Uterus (tissue), 4 donors: ENCODE results near the gene PROC. TPM values are rescaled to one million over a fixed set of nuclear protein-coding genes. Genes with fewer than 3 reads are reported as not detected.

ENCODE experiments used
- DNase-seq, 2 donors: peaks; one replicate each; pipeline ENCODE4 v3.0.0-alpha.2; 2019 to 2020
- H3K27ac ChIP-seq, 2 donors: fragments of 200-600 bp; sonication (generic); 1 replicate in 1 of 2; 2 replicates in 1 of 2; pipeline ENCODE4 v1.5.1; 2016 to 2018
- H3K27me3 ChIP-seq, 2 donors: fragments of 200-600 bp; sonication (generic); one replicate each; pipeline ENCODE4 v1.5.1; 2018 to 2019; ENCODE audit warnings: control low read depth in 1 of 2
- H3K36me3 ChIP-seq, 2 donors: fragments of 200-600 bp; sonication (generic); one replicate each; pipeline ENCODE4 v1.5.1; 2019; ENCODE audit warnings: control low read depth in 1 of 2
- H3K4me1 ChIP-seq, 2 donors: fragments of 200-600 bp; sonication (generic); one replicate each; pipeline ENCODE4 v1.5.1; 2018 to 2019; ENCODE audit warnings: control low read depth in 1 of 2
- H3K4me3 ChIP-seq, 2 donors: fragments of 200-600 bp; sonication (generic); 1 replicate in 1 of 2; 2 replicates in 1 of 2; pipeline ENCODE4 v1.5.1; 2018 to 2019; ENCODE audit warnings: mild to moderate bottlenecking in 1 of 2
- H3K9me3 ChIP-seq, 2 donors: fragments of 200-600 bp; sonication (generic); one replicate each; pipeline ENCODE4 v1.5.1; 2019; ENCODE audit warnings: control low read depth in 1 of 2
- POLR2A ChIP-seq, 2 donors: fragments of 450-650 bp; IDR thresholded peaks; one replicate each; pipeline ENCODE4 v1.6.1; 2016; ENCODE audit warnings: antibody characterized with exemption in 2 of 2, mild to moderate bottlenecking in 1 of 2, moderate library complexity in 1 of 2
- intact Hi-C: fragments of 100-400 bp; cut with DNase I; formaldehyde crosslinking; loops from one replicate; pipeline ENCODE4 v1.15.1; 2023; ENCODE audit warnings: low total_unique reads
- total RNA-seq, 4 donors: library from RNA; depleted of rRNA in 3 of 4; stranded (reverse); fragments of >200 nt in 3 of 4; gene quantifications; one replicate each; pipeline versions ENCODE4 v1.1.0 to v1.2.4, GENCODE V29; 2014 to 2023
- TF ChIP-seq, protein P1 (sequence below), 4 experiments: fragments of 200-600 bp in 2 of 4; fragments of 450-650 bp in 2 of 4; sonication (generic) in 2 of 4; IDR thresholded peaks; one replicate each; pipeline ENCODE4 v1.5.1; 2016 to 2019; ENCODE audit warnings: antibody characterized with exemption in 4 of 4, mild to moderate bottlenecking in 2 of 4, moderate library complexity in 1 of 4
- donor health status: DM: yes; HTN: yes; CAD: no.

Gene PROC
- total RNA-seq, 4 donors from 2014 or later: 0.21 TPM; not detected in 3

DNA sequence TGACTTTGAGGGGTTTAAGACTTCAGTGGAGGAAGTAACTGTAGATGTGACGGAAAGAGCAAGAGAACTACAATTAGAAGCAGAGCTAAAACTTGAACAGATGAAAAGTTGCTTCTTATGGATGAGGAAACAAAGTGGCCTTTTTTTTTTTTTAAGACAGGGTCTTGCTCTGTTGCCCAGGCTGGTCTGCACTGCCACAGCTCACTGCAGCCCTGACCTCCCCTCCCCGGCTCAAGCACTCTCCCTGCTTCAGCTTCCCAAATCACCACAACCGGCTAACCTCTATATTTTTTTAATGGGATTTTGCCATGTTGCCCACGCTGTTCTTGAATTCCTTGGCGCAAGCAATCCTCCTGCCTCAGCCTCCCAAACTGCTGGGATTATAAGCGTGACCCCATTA lies 33.7 kb upstream of the PROC start:
- Histone ChIP-seq H3K4me3 (no peak overlapping the region), H3K9me3 (no peaks in the 10 kb centered on the region), H3K27me3 (no peaks in the 10 kb centered on the region), H3K36me3 (no peaks in the 10 kb centered on the region), H3K27ac (no peak overlapping the region), H3K4me1 (peaks cover 0 to 5% of the 10 kb centered on the region in 2 donors)
- DNase-seq: no peak
- TF ChIP-seq, protein P1, sequence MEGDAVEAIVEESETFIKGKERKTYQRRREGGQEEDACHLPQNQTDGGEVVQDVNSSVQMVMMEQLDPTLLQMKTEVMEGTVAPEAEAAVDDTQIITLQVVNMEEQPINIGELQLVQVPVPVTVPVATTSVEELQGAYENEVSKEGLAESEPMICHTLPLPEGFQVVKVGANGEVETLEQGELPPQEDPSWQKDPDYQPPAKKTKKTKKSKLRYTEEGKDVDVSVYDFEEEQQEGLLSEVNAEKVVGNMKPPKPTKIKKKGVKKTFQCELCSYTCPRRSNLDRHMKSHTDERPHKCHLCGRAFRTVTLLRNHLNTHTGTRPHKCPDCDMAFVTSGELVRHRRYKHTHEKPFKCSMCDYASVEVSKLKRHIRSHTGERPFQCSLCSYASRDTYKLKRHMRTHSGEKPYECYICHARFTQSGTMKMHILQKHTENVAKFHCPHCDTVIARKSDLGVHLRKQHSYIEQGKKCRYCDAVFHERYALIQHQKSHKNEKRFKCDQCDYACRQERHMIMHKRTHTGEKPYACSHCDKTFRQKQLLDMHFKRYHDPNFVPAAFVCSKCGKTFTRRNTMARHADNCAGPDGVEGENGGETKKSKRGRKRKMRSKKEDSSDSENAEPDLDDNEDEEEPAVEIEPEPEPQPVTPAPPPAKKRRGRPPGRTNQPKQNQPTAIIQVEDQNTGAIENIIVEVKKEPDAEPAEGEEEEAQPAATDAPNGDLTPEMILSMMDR (IDR thresholded peaks at IDR 0.05): no peak
- TF ChIP-seq POLR2A (IDR thresholded peaks at IDR 0.05): no peak
- intact Hi-C loops: no loop called here

DNA sequence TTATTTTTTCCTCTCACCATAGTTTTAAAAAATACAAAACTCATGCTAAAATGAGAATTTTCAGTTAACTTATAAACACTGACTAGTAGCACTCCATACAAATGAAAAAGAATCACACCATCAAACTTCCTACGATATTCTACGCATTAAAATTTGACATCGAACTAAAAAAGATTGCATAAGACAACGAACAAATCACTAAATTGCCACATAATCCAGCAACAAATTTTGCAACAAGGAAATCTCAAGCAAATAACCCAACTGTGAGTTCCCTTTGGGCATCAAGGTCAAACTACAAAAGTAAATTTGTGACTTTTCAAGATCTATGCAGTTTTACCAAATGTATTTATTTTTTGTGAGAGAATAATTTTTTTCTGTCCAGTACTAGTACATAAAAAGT lies 32.0 kb upstream of the PROC start:
- Histone ChIP-seq H3K27me3 (no peaks in the 10 kb centered on the region), H3K36me3 (no peaks in the 10 kb centered on the region), H3K4me3 (peak overlapping the region in 1 of 2 donors; percentile 100), H3K9me3 (no peaks in the 10 kb centered on the region), H3K4me1 (peaks cover 0 to 5% of the 10 kb centered on the region in 2 donors), H3K27ac (peak overlapping the region in 1 of 2 donors; percentile 97)
- intact Hi-C loops: no loop called here
- no peak for DNase-seq
- TF ChIP-seq, protein P1 (IDR thresholded peaks at IDR 0.05): no peak
- no peak for TF ChIP-seq POLR2A (IDR thresholded peaks at IDR 0.05)

DNA sequence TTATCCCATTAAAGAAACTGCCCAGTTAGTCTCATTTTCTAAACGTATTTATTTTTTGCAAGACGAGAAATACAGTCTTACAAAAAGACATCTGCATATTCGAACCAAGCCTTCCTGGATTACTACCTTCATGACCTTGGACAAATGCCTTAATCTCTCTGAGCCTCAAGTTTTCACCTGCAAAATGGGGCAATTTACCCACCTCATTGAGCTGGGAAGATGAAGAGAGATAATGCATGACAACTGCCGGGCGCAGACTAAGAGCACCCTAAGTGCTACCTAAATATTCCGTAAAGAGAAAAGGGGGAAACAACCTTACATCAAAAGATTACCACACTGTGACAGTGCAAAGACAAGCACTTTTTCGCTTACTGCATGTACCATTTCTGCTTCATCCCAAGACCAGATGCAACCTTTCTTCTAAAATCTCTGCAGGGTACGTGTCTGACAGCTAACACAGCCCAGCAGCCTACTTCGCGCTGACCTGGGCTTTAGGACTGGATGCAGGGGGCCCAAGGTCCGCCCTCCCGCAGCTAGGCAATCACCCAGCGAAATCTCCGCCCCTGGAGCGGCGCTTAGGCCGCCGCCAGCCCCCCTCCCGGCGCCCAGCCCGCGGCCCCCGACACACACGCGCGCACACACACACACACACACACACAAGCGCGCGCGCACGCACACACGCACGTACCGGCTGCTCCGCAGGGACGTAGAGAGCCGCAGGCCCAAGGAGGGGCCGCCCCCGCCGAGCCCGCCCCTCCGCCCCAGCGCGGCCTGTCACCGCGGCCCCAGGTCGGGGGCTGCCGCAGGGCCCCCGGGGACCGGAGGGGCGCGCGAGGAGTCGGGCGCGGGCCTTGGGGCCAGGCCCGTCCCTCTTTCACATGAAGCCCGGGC lies 31.2 kb upstream of the PROC start:
- Histone ChIP-seq H3K27me3 (no peaks in the 10 kb centered on the region), H3K4me3 (peak overlapping the region; percentile 59 to 100), H3K4me1 (peaks cover 0 to 5% of the 10 kb centered on the region in 2 donors), H3K27ac (peak overlapping the region; percentile 97 to 100), H3K9me3 (no peaks in the 10 kb centered on the region), H3K36me3 (no peaks in the 10 kb centered on the region)
- intact Hi-C loops: no loop called here
- DNase-seq: peak; percentile 79 to 82
- TF ChIP-seq POLR2A (IDR thresholded peaks at IDR 0.05): no peak
- TF ChIP-seq, protein P1 (IDR thresholded peaks at IDR 0.05): peak in 1 of 4 experiments; percentile 5

DNA sequence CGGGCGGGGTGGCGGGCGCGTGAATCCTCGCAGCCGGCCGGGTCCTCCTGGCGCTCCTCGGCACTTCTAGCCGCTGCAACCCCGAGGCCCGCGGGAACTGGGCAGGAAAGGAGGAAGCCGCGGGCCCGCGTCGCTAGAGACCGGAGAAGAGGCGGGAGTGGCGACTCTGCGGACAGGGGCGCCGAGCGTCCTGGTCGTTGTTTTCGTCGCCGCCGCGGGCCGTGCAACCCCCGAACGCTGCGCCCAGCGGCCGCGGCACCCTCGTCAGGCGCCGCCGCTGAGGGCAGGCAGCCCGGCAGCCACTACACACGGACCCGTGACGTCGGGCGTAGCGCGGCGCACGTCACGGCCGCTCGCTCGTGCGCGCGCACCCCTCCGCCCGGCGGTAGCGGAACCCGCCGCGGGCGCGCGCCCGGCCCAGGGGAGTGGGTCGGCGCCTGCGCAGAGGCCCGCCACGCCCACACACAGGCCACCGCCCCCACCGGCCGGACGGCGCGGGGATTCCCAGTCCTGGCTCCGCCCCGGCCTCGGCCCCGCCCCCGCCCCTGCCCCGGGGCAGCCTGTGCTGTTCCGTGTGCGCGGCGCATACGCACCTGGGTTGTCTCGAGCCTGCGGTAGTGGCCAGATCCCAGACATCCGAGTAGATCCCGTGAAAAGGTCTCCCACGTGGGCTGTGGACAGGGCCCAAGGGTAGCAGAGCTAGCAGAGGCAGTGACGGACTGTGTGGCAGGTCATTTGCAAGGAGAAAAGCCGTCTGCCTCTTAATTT lies 30.4 kb upstream of the PROC start, which contains the start of gene MAP3K2:
TSS of gene MAP3K2 (minus strand) at position 321 of the 768 bp plus-strand sequence. CDS start 44,846 bp downstream, outside the sequence.
- peak within 1 kb of the TSS; percentile 60 to 100 for H3K4me3 ChIP-seq
- intact Hi-C loops: no loop called here
- H3K36me3 ChIP-seq: no peaks in the 10 kb centered on the region
- peaks cover 0 to 5% of the 10 kb centered on the region in 2 donors for H3K4me1 ChIP-seq
- peak; percentile 79 to 97 for TF ChIP-seq POLR2A (IDR thresholded peaks at IDR 0.05)
- TF ChIP-seq, protein P1 (IDR thresholded peaks at IDR 0.05): peak in 1 of 4 experiments; percentile 14
- peak within 1 kb of the TSS; percentile 97 to 100 for H3K27ac ChIP-seq
- no peaks in the 10 kb centered on the region for H3K9me3 ChIP-seq
- DNase-seq: peak; percentile 92 to 95
- H3K27me3 ChIP-seq: no peaks in the 10 kb centered on the region
